CD14-positive monocyte (primary cell): ENCODE results near the gene IFIT1. TPM values are rescaled to one million over a fixed set of nuclear protein-coding genes. Genes with fewer than 3 reads are reported as not detected.
A peak's percentile ranks its signal among the peaks of the same experiment; 100 is the strongest.

ENCODE experiments used
- DNase-seq, 3 donors: peaks; one replicate each; pipeline ENCODE4 v3.0.0-alpha.2; 2011 to 2022
- H2AFZ ChIP-seq: 2 replicates; pipeline ENCODE4 v1.6.0; 2012; ENCODE audit warnings: mild to moderate bottlenecking, low read depth, low read length, inconsistent platforms; ENCODE audit not compliant: insufficient read depth, poor library complexity, severe bottlenecking
- H3K27ac ChIP-seq, 2 donors: 1 replicate in 1 of 2; 2 replicates in 1 of 2; pipeline ENCODE4 v1.5.1; 2012 to 2013; ENCODE audit warnings: low read length in 2 of 2, control low read depth in 1 of 2, inconsistent platforms in 1 of 2, low read depth in 1 of 2, mild to moderate bottlenecking in 1 of 2
- H3K27me3 ChIP-seq, 2 donors: one replicate each; pipeline versions ENCODE4 v1.6.0 to v1.6.1; 2011 to 2013; ENCODE audit warnings: low read length in 2 of 2; ENCODE audit not compliant: control insufficient read depth in 2 of 2, insufficient read depth in 2 of 2
- H3K36me3 ChIP-seq, 2 donors: replicated peaks in 1 of 2; 1 replicate in 1 of 2; 2 replicates in 1 of 2; pipeline versions ENCODE4 v1.5.1 to v1.6.1; 2012 to 2013; ENCODE audit warnings: low read length in 2 of 2, control low read depth in 1 of 2, inconsistent platforms in 1 of 2, mild to moderate bottlenecking in 1 of 2; ENCODE audit not compliant: insufficient read depth in 2 of 2, control insufficient read depth in 1 of 2
- H3K4me1 ChIP-seq, 2 donors: 1 replicate in 1 of 2; 2 replicates in 1 of 2; pipeline versions ENCODE4 v1.5.1 to v1.6.1; 2012 to 2013; ENCODE audit warnings: low read length in 2 of 2, control low read depth in 1 of 2, inconsistent platforms in 1 of 2, mild to moderate bottlenecking in 1 of 2, moderate library complexity in 1 of 2; ENCODE audit not compliant: insufficient read depth in 2 of 2, control insufficient read depth in 1 of 2
- H3K4me2 ChIP-seq: replicated peaks from 2 replicates; pipeline ENCODE3; 2012; ENCODE audit warnings: low read length, moderate library complexity, mild to moderate bottlenecking; ENCODE audit not compliant: poor library complexity, severe bottlenecking; ENCODE audit errors: extremely low read depth
- H3K4me3 ChIP-seq, 3 experiments: fragments of 200-600 bp in 1 of 3; sonication (generic) in 1 of 3; replicated peaks in 1 of 3; 1 replicate in 2 of 3; 2 replicates in 1 of 3; pipeline ENCODE4 v1.5.1; 2011 to 2013; ENCODE audit warnings: low read length in 3 of 3, mild to moderate bottlenecking in 3 of 3, control low read depth in 2 of 3, low read depth in 2 of 3, inconsistent platforms in 1 of 3, moderate library complexity in 1 of 3
- H3K79me2 ChIP-seq: 2 replicates; pipeline ENCODE4 v1.6.0; 2012; ENCODE audit warnings: mild to moderate bottlenecking, control low read depth, inconsistent platforms, low read length, moderate library complexity; ENCODE audit not compliant: insufficient read depth
- H3K9ac ChIP-seq: 2 replicates; pipeline ENCODE4 v1.6.0; 2017; ENCODE audit warnings: low read length, mild to moderate bottlenecking; ENCODE audit not compliant: insufficient read depth, poor library complexity, severe bottlenecking
- H3K9me3 ChIP-seq, 2 donors: replicated peaks in 1 of 2; 1 replicate in 1 of 2; 2 replicates in 1 of 2; pipeline versions ENCODE4 v1.5.1 to v1.6.1; 2012 to 2013; ENCODE audit warnings: low read length in 2 of 2, control low read depth in 1 of 2; ENCODE audit not compliant: control insufficient read depth in 1 of 2, insufficient read depth in 1 of 2
- H4K20me1 ChIP-seq: 2 replicates; pipeline ENCODE4 v1.6.0; 2012; ENCODE audit warnings: mild to moderate bottlenecking, low read length, control low read depth, moderate library complexity; ENCODE audit not compliant: insufficient read depth
- H3K27ac Mint-ChIP-seq, 7 donors: one replicate each; pipeline ENCODE4 v1.8.0; 2020; ENCODE audit warnings: mild to moderate bottlenecking in 7 of 7, mixed read lengths in 7 of 7, moderate library complexity in 6 of 7, inconsistent platforms in 2 of 7
- H3K27me3 Mint-ChIP-seq, 3 donors: one replicate each; pipeline ENCODE4 v1.8.0; 2021 to 2022; ENCODE audit warnings: low read depth in 3 of 3, mild to moderate bottlenecking in 3 of 3, mixed read lengths in 3 of 3, moderate library complexity in 3 of 3, inconsistent platforms in 1 of 3
- H3K36me3 Mint-ChIP-seq, 2 donors: one replicate each; pipeline ENCODE4 v1.8.0; 2020; ENCODE audit warnings: mixed read lengths in 2 of 2, inconsistent platforms in 1 of 2, mild to moderate bottlenecking in 1 of 2
- H3K4me1 Mint-ChIP-seq: one replicate; pipeline ENCODE4 v1.8.0; 2020; ENCODE audit warnings: mild to moderate bottlenecking, mixed read lengths
- H3K4me3 Mint-ChIP-seq, 2 donors: one replicate each; pipeline ENCODE4 v1.8.0; 2020; ENCODE audit warnings: mild to moderate bottlenecking in 2 of 2, mixed read lengths in 2 of 2, moderate library complexity in 1 of 2
- H3K9me3 Mint-ChIP-seq, 7 donors: one replicate each; pipeline ENCODE4 v1.8.0; 2020 to 2022; ENCODE audit warnings: mixed read lengths in 7 of 7, mild to moderate bottlenecking in 6 of 7, moderate library complexity in 6 of 7, inconsistent platforms in 2 of 7
- WGBS: methylation state at CpG from one replicate; pipeline ENCODE4 v1.1.5; 2013; ENCODE audit warnings: missing lambda C conversion rate; ENCODE audit not compliant: insufficient coverage; 5-methylcytosine and 5-hydroxymethylcytosine counted together
- intact Hi-C, 2 donors: fragments of 100-400 bp; cut with micrococcal nuclease; formaldehyde crosslinking; loops; one replicate each; pipeline versions ENCODE4 v1.15.0 to v1.15.1; 2023
- polyA plus RNA-seq, 3 donors: library from polyadenylated mRNA; depleted of rRNA in 1 of 3; unstranded in 2 of 3; stranded (reverse) in 1 of 3; fragments of 300-500 nt in 2 of 3; fragments of >200 nt in 1 of 3; fragmentation: Illumina TruSeq in 2 of 3; gene quantifications; 1 replicate in 2 of 3; 2 replicates in 1 of 3; pipeline ENCODE4 v1.2.3, GENCODE V29; 2012 to 2021
- TF ChIP-seq, protein P1 (sequence below): fragments of 200-600 bp; IDR thresholded peaks from one replicate; pipeline ENCODE4 v1.8.0; 2022; ENCODE audit warnings: antibody characterized with exemption, mild to moderate bottlenecking

The IFIT1 gene
- polyA plus RNA-seq, 3 donors = 4.8 to 17.1 (median 12.1) TPM

GRCh38 chr10:89414879-89415821 lies 22.7 kb downstream of the IFIT1 start:
- Mint-ChIP-seq H3K4me1 (peaks cover 57% of the 10 kb centered on the region), H3K9me3 (peaks cover 5 to 10% (median 9%) of the 10 kb centered on the region in 7 donors), H3K27ac (peak overlapping the region; percentile 77 to 97 (median 94)), H3K27me3 (peaks cover 0 to 8% (median 0%) of the 10 kb centered on the region in 3 donors), H3K4me3 (peak overlapping the region; percentile 89 to 99), H3K36me3 (peaks cover 24 to 33% of the 10 kb centered on the region in 2 donors)
- WGBS = under 1% methylated on average over 61 of the region's 66 CpGs
- Histone ChIP-seq H3K27me3 (no peaks in the 10 kb centered on the region), H3K4me3 (peak overlapping the region; percentile 71 to 95 (median 72)), H3K27ac (peak overlapping the region; percentile 89 to 94), H3K4me1 (peaks cover 29 to 36% of the 10 kb centered on the region in 2 donors), H4K20me1 (peaks cover 40% of the 10 kb centered on the region), H3K4me2 (peak overlapping the region; percentile 76), H3K9me3 (peaks cover 6% of the 10 kb centered on the region in 2 donors), H3K79me2 (peaks cover 52% of the 10 kb centered on the region), H2AFZ (peak overlapping the region; percentile 97), H3K36me3 (peaks cover 9 to 25% of the 10 kb centered on the region in 2 donors), H3K9ac (peak overlapping the region; percentile 96)
- peak; percentile 20 to 43 (median 40) for DNase-seq
- TF ChIP-seq, protein P1, sequence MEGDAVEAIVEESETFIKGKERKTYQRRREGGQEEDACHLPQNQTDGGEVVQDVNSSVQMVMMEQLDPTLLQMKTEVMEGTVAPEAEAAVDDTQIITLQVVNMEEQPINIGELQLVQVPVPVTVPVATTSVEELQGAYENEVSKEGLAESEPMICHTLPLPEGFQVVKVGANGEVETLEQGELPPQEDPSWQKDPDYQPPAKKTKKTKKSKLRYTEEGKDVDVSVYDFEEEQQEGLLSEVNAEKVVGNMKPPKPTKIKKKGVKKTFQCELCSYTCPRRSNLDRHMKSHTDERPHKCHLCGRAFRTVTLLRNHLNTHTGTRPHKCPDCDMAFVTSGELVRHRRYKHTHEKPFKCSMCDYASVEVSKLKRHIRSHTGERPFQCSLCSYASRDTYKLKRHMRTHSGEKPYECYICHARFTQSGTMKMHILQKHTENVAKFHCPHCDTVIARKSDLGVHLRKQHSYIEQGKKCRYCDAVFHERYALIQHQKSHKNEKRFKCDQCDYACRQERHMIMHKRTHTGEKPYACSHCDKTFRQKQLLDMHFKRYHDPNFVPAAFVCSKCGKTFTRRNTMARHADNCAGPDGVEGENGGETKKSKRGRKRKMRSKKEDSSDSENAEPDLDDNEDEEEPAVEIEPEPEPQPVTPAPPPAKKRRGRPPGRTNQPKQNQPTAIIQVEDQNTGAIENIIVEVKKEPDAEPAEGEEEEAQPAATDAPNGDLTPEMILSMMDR = no peak
- intact Hi-C loops = loop anchor here in 1 of 2 donors (10.0 kb wide), 1 partner anchor 110 kb away; the partner anchor contains the start of gene IFIT2

DNA sequence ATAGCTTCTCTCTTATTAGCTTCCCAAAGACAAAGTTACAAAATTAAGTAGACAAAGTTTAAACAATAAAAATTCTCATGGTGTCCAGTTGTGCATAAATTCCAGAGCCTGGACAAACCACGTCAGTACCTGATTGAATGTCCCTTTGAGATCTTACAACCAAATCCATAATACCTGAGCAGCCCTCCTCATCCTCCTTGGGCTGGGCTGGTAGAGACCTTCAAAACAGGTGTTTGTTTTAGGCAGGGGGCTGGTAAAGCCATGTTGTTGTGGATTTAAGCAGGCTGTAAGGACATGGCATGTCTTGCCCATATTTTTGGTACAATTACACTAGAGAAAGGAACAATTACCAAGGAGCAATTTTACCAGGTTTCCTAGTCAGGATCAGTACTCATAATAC lies 24.0 kb downstream of the IFIT1 start:
- peak overlapping the region in 1 of 3 experiments; percentile 95 for H3K4me3 ChIP-seq
- peaks cover 0 to 6% (median 0%) of the 10 kb centered on the region in 3 donors for H3K27me3 Mint-ChIP-seq
- no peak overlapping the region for H2AFZ ChIP-seq
- H3K27me3 ChIP-seq = no peaks in the 10 kb centered on the region
- no peak overlapping the region for H3K27ac Mint-ChIP-seq
- peaks cover 47% of the 10 kb centered on the region for H3K4me1 Mint-ChIP-seq
- no peak overlapping the region for H3K27ac ChIP-seq
- intact Hi-C loops = loop anchor here in 1 of 2 donors (10.0 kb wide), 1 partner anchor 112 kb away; the partner anchor contains the start of gene IFIT2
- peaks cover 14 to 38% of the 10 kb centered on the region in 2 donors for H3K36me3 ChIP-seq
- peaks cover 52% of the 10 kb centered on the region for H3K79me2 ChIP-seq
- H3K4me3 Mint-ChIP-seq = peak overlapping the region in 1 of 2 donors; percentile 99
- peaks cover 35 to 46% of the 10 kb centered on the region in 2 donors for H3K36me3 Mint-ChIP-seq
- H3K4me1 ChIP-seq = peaks cover 21 to 25% of the 10 kb centered on the region in 2 donors
- no CpG with 5 or more reads among the region's 1 CpG for WGBS
- peak overlapping the region; percentile 76 for H3K4me2 ChIP-seq
- TF ChIP-seq, protein P1 = no peak
- H3K9ac ChIP-seq = no peak overlapping the region
- no peak for DNase-seq
- peaks cover 6% of the 10 kb centered on the region in 2 donors for H3K9me3 ChIP-seq
- peaks cover 5 to 10% (median 9%) of the 10 kb centered on the region in 7 donors for H3K9me3 Mint-ChIP-seq
- peaks cover 53% of the 10 kb centered on the region for H4K20me1 ChIP-seq
